ENCODE measurements around the gene ALPK1.

Gene ALPK1

GRCh38 chr4:112377594-112378242 lies 80.5 kb downstream of the ALPK1 start:
- Histone ChIP-seq H3K27me3 (ENCODE audit: insufficient read depth, low read length, poor library complexity) (no peaks in the 10 kb centered on the region), H3K27ac (ENCODE audit: low read length) (no peak overlapping the region), H4K20me1 (ENCODE audit: insufficient read depth, low read length) (no peaks in the 10 kb centered on the region), H3K9me3 (ENCODE audit: insufficient read depth, low read length, severe bottlenecking) (no peaks in the 10 kb centered on the region), H3K79me2 (ENCODE audit: insufficient read depth, low read length) (no peaks in the 10 kb centered on the region), H2AFZ (ENCODE audit: low read depth, low read length) (no peak overlapping the region), H3K4me3 (ENCODE audit: low read depth in 1 of 2, low read length in 2 of 2) (no peak overlapping the region), H3K4me2 (ENCODE audit: insufficient read depth, low read length) (no peak overlapping the region), H3K36me3 (ENCODE audit: insufficient read depth, low read length) (peaks cover 29% of the 10 kb centered on the region), H3K9ac (ENCODE audit: low read depth, low read length) (no peak overlapping the region), H3K4me1 (ENCODE audit: insufficient read depth, low read length) (no peaks in the 10 kb centered on the region)
- ATAC-seq (ENCODE audit: insufficient read depth, low read depth) (no peak), DNase-seq (no peak)
- TF ChIP-seq CTCF (IDR thresholded peaks at IDR 0.05; ENCODE audit: borderline replicate concordance, extremely low read depth, low read length, poor library complexity, severe bottlenecking): no peak
- TF ChIP-seq EZH2 (IDR thresholded peaks at IDR 0.05; ENCODE audit: borderline replicate concordance, low read depth, low read length, severe bottlenecking): no peak

- H3K79me2 ChIP-seq (ENCODE audit: insufficient read depth, low read length): no peaks in the 10 kb centered on the region
These were observed 81.1 kb downstream of the ALPK1 start for GRCh38 chr4:112378243-112378620.

GRCh38 chr4:112378858-112379257 lies 81.7 kb downstream of the ALPK1 start:
- Histone ChIP-seq H3K27me3 (ENCODE audit: insufficient read depth, low read length, poor library complexity) (no peaks in the 10 kb centered on the region), H3K9me3 (ENCODE audit: insufficient read depth, low read length, severe bottlenecking) (no peaks in the 10 kb centered on the region), H3K79me2 (ENCODE audit: insufficient read depth, low read length) (no peaks in the 10 kb centered on the region), H4K20me1 (ENCODE audit: insufficient read depth, low read length) (no peaks in the 10 kb centered on the region), H3K36me3 (ENCODE audit: insufficient read depth, low read length) (peaks cover 32% of the 10 kb centered on the region), H3K4me1 (ENCODE audit: insufficient read depth, low read length) (no peaks in the 10 kb centered on the region), H3K9ac (ENCODE audit: low read depth, low read length) (no peak overlapping the region), H3K4me2 (ENCODE audit: insufficient read depth, low read length) (no peak overlapping the region), H3K4me3 (ENCODE audit: low read depth in 1 of 2, low read length in 2 of 2) (no peak overlapping the region), H2AFZ (ENCODE audit: low read depth, low read length) (no peak overlapping the region), H3K27ac (ENCODE audit: low read length) (no peak overlapping the region)
- TF ChIP-seq EZH2 (IDR thresholded peaks at IDR 0.05; ENCODE audit: borderline replicate concordance, low read depth, low read length, severe bottlenecking): no peak
- TF ChIP-seq CTCF (IDR thresholded peaks at IDR 0.05; ENCODE audit: borderline replicate concordance, extremely low read depth, low read length, poor library complexity, severe bottlenecking): no peak
- no peak for DNase-seq
- no peak for ATAC-seq (ENCODE audit: insufficient read depth, low read depth)

More at GRCh38 chr4:112378243-112378620, 81.1 kb downstream of the ALPK1 start:
- H2AFZ ChIP-seq (ENCODE audit: low read depth, low read length): no peak overlapping the region
- no peak overlapping the region for H3K9ac ChIP-seq (ENCODE audit: low read depth, low read length)
- H4K20me1 ChIP-seq (ENCODE audit: insufficient read depth, low read length): no peaks in the 10 kb centered on the region
- TF ChIP-seq CTCF (IDR thresholded peaks at IDR 0.05; ENCODE audit: borderline replicate concordance, extremely low read depth, low read length, poor library complexity, severe bottlenecking) (no peak), EZH2 (IDR thresholded peaks at IDR 0.05; ENCODE audit: borderline replicate concordance, low read depth, low read length, severe bottlenecking) (no peak)
- H3K4me1 ChIP-seq (ENCODE audit: insufficient read depth, low read length): no peaks in the 10 kb centered on the region
- no peak overlapping the region for H3K4me3 ChIP-seq (ENCODE audit: low read depth in 1 of 2, low read length in 2 of 2)
- ATAC-seq (ENCODE audit: insufficient read depth, low read depth) (no peak), DNase-seq (no peak)
- peaks cover 32% of the 10 kb centered on the region for H3K36me3 ChIP-seq (ENCODE audit: insufficient read depth, low read length)
- no peaks in the 10 kb centered on the region for H3K9me3 ChIP-seq (ENCODE audit: insufficient read depth, low read length, severe bottlenecking)
- H3K27me3 ChIP-seq (ENCODE audit: insufficient read depth, low read length, poor library complexity): no peaks in the 10 kb centered on the region
- H3K4me2 ChIP-seq (ENCODE audit: insufficient read depth, low read length): no peak overlapping the region
- no peak overlapping the region for H3K27ac ChIP-seq (ENCODE audit: low read length)
